ENCODE measurements around the gene PTPN22.
A peak's percentile ranks its signal among the peaks of the same experiment; 100 is the strongest.

PTPN22 gene

GRCh38 chr1:113846391-113847035 lies 25.0 kb downstream of the PTPN22 start:
- DNase-seq = no peak

GRCh38 chr1:113836534-113836933 lies 35.0 kb downstream of the PTPN22 start:
- no peak for DNase-seq

- no peak for DNase-seq
Observed at GRCh38 chr1:113835686-113836290, 35.7 kb downstream of the PTPN22 start.

GRCh38 chr1:113834716-113835115 lies 36.8 kb downstream of the PTPN22 start:
- no peak for DNase-seq

GRCh38 chr1:113830039-113830438 lies 41.5 kb downstream of the PTPN22 start:
- DNase-seq = no peak

GRCh38 chr1:113821916-113822315 lies 49.6 kb downstream of the PTPN22 start:
- no peak for DNase-seq

GRCh38 chr1:113818578-113818977 lies 52.9 kb downstream of the PTPN22 start:
- no peak for DNase-seq

- no peak for DNase-seq
Observed at GRCh38 chr1:113813218-113813617, 58.3 kb downstream of the PTPN22 start.

- no peak for DNase-seq
Observed at GRCh38 chr1:113812661-113813135, 58.8 kb downstream of the PTPN22 start.

GRCh38 chr1:113811888-113812660 lies 59.4 kb downstream of the PTPN22 start, which contains the start of gene RSBN1:
Gene RSBN1 (minus strand): TSS chr1:113812476. CDS start chr1:113812412, 64 bp downstream.
- peak; percentile 95 for DNase-seq

- DNase-seq = peak; percentile 11
Observed at GRCh38 chr1:113811156-113811887, 60.2 kb downstream of the PTPN22 start.

GRCh38 chr1:113809670-113810602 lies 61.6 kb downstream of the PTPN22 start:
- no peak for DNase-seq

- no peak for DNase-seq
Observed at GRCh38 chr1:113808450-113809195, 62.9 kb downstream of the PTPN22 start.

- no peak for DNase-seq
Observed at GRCh38 chr1:113805639-113806038, 65.9 kb downstream of the PTPN22 start.

- DNase-seq = no peak
Observed at GRCh38 chr1:113805256-113805531, 66.3 kb downstream of the PTPN22 start.

GRCh38 chr1:113804421-113805255 lies 66.9 kb downstream of the PTPN22 start:
- no peak for DNase-seq

- no peak for DNase-seq
Observed at GRCh38 chr1:113802367-113803007, 69.0 kb downstream of the PTPN22 start.

GRCh38 chr1:113800487-113800886 lies 71.0 kb downstream of the PTPN22 start:
- DNase-seq = no peak

GRCh38 chr1:113797472-113797871 lies 74.0 kb downstream of the PTPN22 start:
- DNase-seq = no peak
